ENCODE results near the gene TMEM108. TPM values are rescaled to one million over a fixed set of nuclear protein-coding genes. Genes with fewer than 3 reads are reported as not detected.

The TMEM108 gene
- total RNA-seq, 4 donors from 2014 or later: 1.1 to 3.2 TPM; not detected in 2

- no peaks in the 10 kb centered on the region for H3K36me3 ChIP-seq
- H3K9me3 ChIP-seq: no peaks in the 10 kb centered on the region
- no peaks in the 10 kb centered on the region for H3K27me3 ChIP-seq
- no peak overlapping the region for H3K27ac ChIP-seq
- intact Hi-C loops (cut with DNase I; ENCODE audit: low total_unique reads): no loop called here
- H3K4me3 ChIP-seq: no peak overlapping the region
- TF ChIP-seq, protein P1, sequence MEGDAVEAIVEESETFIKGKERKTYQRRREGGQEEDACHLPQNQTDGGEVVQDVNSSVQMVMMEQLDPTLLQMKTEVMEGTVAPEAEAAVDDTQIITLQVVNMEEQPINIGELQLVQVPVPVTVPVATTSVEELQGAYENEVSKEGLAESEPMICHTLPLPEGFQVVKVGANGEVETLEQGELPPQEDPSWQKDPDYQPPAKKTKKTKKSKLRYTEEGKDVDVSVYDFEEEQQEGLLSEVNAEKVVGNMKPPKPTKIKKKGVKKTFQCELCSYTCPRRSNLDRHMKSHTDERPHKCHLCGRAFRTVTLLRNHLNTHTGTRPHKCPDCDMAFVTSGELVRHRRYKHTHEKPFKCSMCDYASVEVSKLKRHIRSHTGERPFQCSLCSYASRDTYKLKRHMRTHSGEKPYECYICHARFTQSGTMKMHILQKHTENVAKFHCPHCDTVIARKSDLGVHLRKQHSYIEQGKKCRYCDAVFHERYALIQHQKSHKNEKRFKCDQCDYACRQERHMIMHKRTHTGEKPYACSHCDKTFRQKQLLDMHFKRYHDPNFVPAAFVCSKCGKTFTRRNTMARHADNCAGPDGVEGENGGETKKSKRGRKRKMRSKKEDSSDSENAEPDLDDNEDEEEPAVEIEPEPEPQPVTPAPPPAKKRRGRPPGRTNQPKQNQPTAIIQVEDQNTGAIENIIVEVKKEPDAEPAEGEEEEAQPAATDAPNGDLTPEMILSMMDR (IDR thresholded peaks at IDR 0.05): no peak
- no peak for TF ChIP-seq POLR2A (IDR thresholded peaks at IDR 0.05)
- no peaks in the 10 kb centered on the region for H3K4me1 ChIP-seq
- no peak for DNase-seq
Measured at GRCh38 chr3:133210656-133211055, 172.5 kb downstream of the TMEM108 start.

DNA sequence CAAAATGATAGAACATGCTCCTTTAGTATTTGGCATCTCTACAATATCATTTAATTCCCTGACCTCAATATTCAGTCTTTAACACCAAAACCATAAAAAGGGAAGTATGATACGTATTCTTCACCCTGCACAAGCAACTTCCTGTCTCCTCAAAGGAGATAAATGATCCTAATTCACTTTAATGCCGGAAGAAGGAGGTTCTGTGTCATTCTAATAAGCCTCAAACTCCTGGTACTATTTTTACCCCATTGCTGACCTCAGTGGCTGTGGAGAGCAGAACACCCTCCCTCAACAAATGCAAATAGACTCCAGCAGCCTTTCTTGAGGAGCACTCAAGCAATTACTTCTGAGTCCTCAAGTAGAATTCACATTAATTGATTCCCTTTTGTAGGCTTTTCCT, 173.3 kb downstream of the TMEM108 start:
- no peak for TF ChIP-seq POLR2A (IDR thresholded peaks at IDR 0.05)
- TF ChIP-seq, protein P1 (IDR thresholded peaks at IDR 0.05): no peak
- no peaks in the 10 kb centered on the region for H3K4me1 ChIP-seq
- H3K4me3 ChIP-seq: no peak overlapping the region
- H3K9me3 ChIP-seq: no peaks in the 10 kb centered on the region
- H3K36me3 ChIP-seq: no peaks in the 10 kb centered on the region
- intact Hi-C loops (cut with DNase I; ENCODE audit: low total_unique reads): no loop called here
- H3K27me3 ChIP-seq: no peaks in the 10 kb centered on the region
- no peak for DNase-seq
- H3K27ac ChIP-seq: no peak overlapping the region

DNA sequence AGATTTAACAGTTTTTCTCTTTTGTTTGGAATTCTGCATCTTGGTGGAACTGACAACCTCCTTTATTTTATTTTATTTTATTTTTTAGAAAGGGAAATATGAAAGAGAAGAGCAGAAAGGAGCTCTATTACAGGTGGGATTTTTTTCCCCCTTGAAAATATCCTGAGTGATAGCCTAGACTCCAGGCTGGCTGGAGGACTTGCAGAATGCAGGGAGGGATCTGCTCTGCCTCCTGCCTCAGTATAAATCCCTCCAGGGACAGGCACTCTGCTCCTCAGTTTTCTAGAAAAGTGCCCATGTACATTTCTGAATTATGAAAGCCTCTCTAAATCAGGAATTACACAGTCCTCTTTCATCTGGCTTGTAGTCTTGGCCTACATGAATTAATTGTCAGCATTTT, 173.7 kb downstream of the TMEM108 start:
- H3K27ac ChIP-seq: no peak overlapping the region
- TF ChIP-seq, protein P1 (IDR thresholded peaks at IDR 0.05): no peak
- no peak for TF ChIP-seq POLR2A (IDR thresholded peaks at IDR 0.05)

GRCh38 chr3:133213937-133214336, 175.7 kb downstream of the TMEM108 start:
- intact Hi-C loops (cut with DNase I; ENCODE audit: low total_unique reads): no loop called here
- DNase-seq: no peak
- Histone ChIP-seq H3K9me3 (peaks cover 0 to 3% of the 10 kb centered on the region in 2 donors), H3K27me3 (no peaks in the 10 kb centered on the region), H3K4me3 (no peak overlapping the region), H3K27ac (no peak overlapping the region), H3K36me3 (no peaks in the 10 kb centered on the region), H3K4me1 (no peaks in the 10 kb centered on the region)
- TF ChIP-seq, protein P1 (IDR thresholded peaks at IDR 0.05): no peak
- no peak for TF ChIP-seq POLR2A (IDR thresholded peaks at IDR 0.05)

More for the DNA sequence above, 173.7 kb downstream of the TMEM108 start:
- Histone ChIP-seq H3K27me3 (no peaks in the 10 kb centered on the region), H3K4me1 (no peaks in the 10 kb centered on the region), H3K36me3 (no peaks in the 10 kb centered on the region), H3K9me3 (no peaks in the 10 kb centered on the region), H3K4me3 (no peak overlapping the region)
- no peak for DNase-seq
- intact Hi-C loops (cut with DNase I; ENCODE audit: low total_unique reads): no loop called here

- H3K9me3 ChIP-seq: no peaks in the 10 kb centered on the region
- TF ChIP-seq, protein P1 (IDR thresholded peaks at IDR 0.05): no peak
- no peak for TF ChIP-seq POLR2A (IDR thresholded peaks at IDR 0.05)
- H3K27me3 ChIP-seq: no peaks in the 10 kb centered on the region
- H3K4me3 ChIP-seq: no peak overlapping the region
- no peak overlapping the region for H3K27ac ChIP-seq
- no peaks in the 10 kb centered on the region for H3K36me3 ChIP-seq
- H3K4me1 ChIP-seq: no peaks in the 10 kb centered on the region
- intact Hi-C loops (cut with DNase I; ENCODE audit: low total_unique reads): no loop called here
- no peak for DNase-seq
Measured at GRCh38 chr3:133227813-133228212, 189.6 kb downstream of the TMEM108 start.
